ENCODE results near the gene ULK1.

The ULK1 gene

DNA sequence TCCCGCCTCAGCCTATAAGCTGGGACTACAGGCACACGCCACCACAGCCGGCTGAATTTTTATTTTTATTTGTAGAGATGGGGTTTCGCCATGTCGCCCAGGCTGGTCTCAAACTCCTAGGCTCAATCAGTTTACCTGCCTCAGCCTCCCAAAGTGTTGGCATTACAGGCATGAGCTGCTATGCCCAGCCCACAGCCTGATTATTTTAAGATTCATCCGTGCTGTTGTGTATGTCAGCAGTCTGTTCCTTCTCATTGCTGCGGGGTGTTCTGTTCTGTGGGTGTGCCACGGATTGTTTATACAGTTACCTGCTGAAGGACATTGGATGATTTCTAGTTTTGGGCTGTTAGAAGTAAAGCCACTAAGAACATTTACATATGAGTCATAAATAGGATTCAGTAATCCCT lies 45.7 kb downstream of the ULK1 start:
- Histone ChIP-seq H3K36me3 (replicated peaks in 1 of 2; ENCODE audit: control insufficient read depth in 2 of 2, insufficient read depth in 2 of 2, low read length in 2 of 2) (peaks cover 37 to 86% of the 10 kb centered on the region in 2 donors), H2BK5ac (ENCODE audit: low read length) (no peak overlapping the region), H2AFZ (ENCODE audit: low read length) (no peak overlapping the region)

DNA sequence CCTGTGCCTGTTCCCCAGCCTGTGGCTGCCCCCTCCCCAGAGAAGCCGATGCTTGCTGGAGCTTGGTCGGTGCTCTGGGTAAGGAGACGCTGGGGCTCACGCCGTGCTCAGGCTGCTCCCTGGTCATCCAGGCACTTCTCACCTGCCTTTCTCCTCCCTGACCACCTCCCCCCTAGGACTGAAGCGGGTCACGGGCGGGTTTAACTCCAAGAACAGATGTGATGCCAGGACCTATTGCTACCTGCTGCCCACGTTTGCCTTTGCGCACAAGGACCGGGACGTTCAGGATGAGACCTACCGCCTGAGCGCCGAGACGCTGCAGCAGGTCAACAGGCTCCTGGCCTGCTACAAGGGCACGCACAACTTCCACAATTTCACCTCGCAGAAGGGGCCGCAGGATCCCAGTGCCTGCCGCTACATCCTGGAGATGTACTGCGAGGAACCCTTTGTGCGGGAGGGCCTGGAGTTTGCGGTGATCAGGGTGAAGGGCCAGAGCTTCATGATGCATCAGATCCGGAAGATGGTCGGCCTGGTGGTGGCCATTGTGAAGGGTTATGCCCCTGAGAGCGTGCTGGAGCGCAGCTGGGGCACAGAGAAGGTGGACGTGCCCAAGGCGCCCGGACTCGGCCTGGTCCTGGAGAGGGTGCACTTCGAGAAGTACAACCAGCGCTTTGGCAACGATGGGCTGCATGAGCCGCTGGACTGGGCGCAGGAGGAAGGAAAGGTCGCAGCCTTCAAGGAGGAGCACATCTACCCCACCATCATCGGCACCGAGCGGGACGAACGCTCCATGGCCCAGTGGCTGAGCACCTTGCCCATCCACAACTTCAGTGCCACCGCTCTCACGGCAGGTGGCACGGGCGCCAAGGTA lies 46.9 kb downstream of the ULK1 start:
- H2BK120ac ChIP-seq (ENCODE audit: low read depth, low read length) = no peak overlapping the region
- peaks cover 38 to 77% of the 10 kb centered on the region in 2 donors for H3K36me3 ChIP-seq (replicated peaks in 1 of 2; ENCODE audit: control insufficient read depth in 2 of 2, insufficient read depth in 2 of 2, low read length in 2 of 2)
- no peak overlapping the region for H2AFZ ChIP-seq (ENCODE audit: low read length)
- H3K9me3 ChIP-seq (replicated peaks in 1 of 2; ENCODE audit: control insufficient read depth in 2 of 2, insufficient read depth in 1 of 2, low read depth in 1 of 2, low read length in 2 of 2) = peaks cover 0 to 4% of the 10 kb centered on the region in 2 donors
- no peaks in the 10 kb centered on the region for H3K4me1 ChIP-seq (ENCODE audit: control insufficient read depth in 2 of 2, insufficient read depth in 1 of 2, low read depth in 1 of 2, low read length in 2 of 2)
- H3K79me1 ChIP-seq (ENCODE audit: low read depth, low read length) = peaks cover 6% of the 10 kb centered on the region
- no peak overlapping the region for H3K18ac ChIP-seq (ENCODE audit: low read length)
- H3K4me3 ChIP-seq (ENCODE audit: low read length in 2 of 2) = peak overlapping the region in 1 of 2 donors; percentile 20
- no peak overlapping the region for H3K4ac ChIP-seq (ENCODE audit: low read length)
- no peak for DNase-seq (ENCODE audit: low spot score)
- no peak overlapping the region for H4K8ac ChIP-seq (ENCODE audit: low read depth, low read length)
- peak overlapping the region; percentile 73 for H3K23ac ChIP-seq (ENCODE audit: low read depth, low read length, poor library complexity)
- H2AK5ac ChIP-seq (ENCODE audit: low read depth, low read length) = no peak overlapping the region
- no peak overlapping the region for H2BK15ac ChIP-seq (ENCODE audit: low read length)
- no CpG with 5 or more reads among the region's 46 CpGs for WGBS, 2 donors (ENCODE audit: extremely low coverage in 2 of 2, insufficient read length in 2 of 2, insufficient replicate concordance in 1 of 2)
- H2BK5ac ChIP-seq (ENCODE audit: low read length) = peak overlapping the region; percentile 66
- no peak overlapping the region for H3K27ac ChIP-seq (replicated peaks; ENCODE audit: low read length)
- no peak overlapping the region for H4K91ac ChIP-seq (ENCODE audit: low read depth, low read length, poor library complexity)
- peak overlapping the region; percentile 21 for H3K9ac ChIP-seq (ENCODE audit: low read depth, low read length, poor library complexity)
- H3K4me2 ChIP-seq (ENCODE audit: insufficient read depth, low read length, poor library complexity, severe bottlenecking) = no peak overlapping the region
- H3K27me3 ChIP-seq (ENCODE audit: control insufficient read depth in 3 of 3, insufficient read depth in 3 of 3, low read depth in 1 of 3, low read length in 3 of 3) = peaks cover 0 to 2% (median 0%) of the 10 kb centered on the region in 3 experiments
- H2BK12ac ChIP-seq (ENCODE audit: low read length) = no peak overlapping the region
- H3K14ac ChIP-seq (ENCODE audit: low read length) = no peak overlapping the region

More for the DNA sequence above, 45.7 kb downstream of the ULK1 start:
- Histone ChIP-seq H3K4ac (ENCODE audit: low read length) (no peak overlapping the region), H4K91ac (ENCODE audit: low read depth, low read length, poor library complexity) (no peak overlapping the region), H3K9ac (ENCODE audit: low read depth, low read length, poor library complexity) (no peak overlapping the region), H3K4me1 (ENCODE audit: control insufficient read depth in 2 of 2, insufficient read depth in 1 of 2, low read depth in 1 of 2, low read length in 2 of 2) (no peaks in the 10 kb centered on the region), H3K14ac (ENCODE audit: low read length) (no peak overlapping the region), H2BK15ac (ENCODE audit: low read length) (no peak overlapping the region), H3K27ac (replicated peaks; ENCODE audit: low read length) (no peak overlapping the region), H3K4me2 (ENCODE audit: insufficient read depth, low read length, poor library complexity, severe bottlenecking) (no peak overlapping the region), H3K18ac (ENCODE audit: low read length) (no peak overlapping the region), H3K23ac (ENCODE audit: low read depth, low read length, poor library complexity) (no peak overlapping the region), H2BK12ac (ENCODE audit: low read length) (no peak overlapping the region), H3K4me3 (ENCODE audit: low read length in 2 of 2) (no peak overlapping the region), H3K27me3 (ENCODE audit: control insufficient read depth in 3 of 3, insufficient read depth in 3 of 3, low read depth in 1 of 3, low read length in 3 of 3) (peaks cover 0 to 2% (median 0%) of the 10 kb centered on the region in 3 experiments), H3K79me1 (ENCODE audit: low read depth, low read length) (peaks cover 6% of the 10 kb centered on the region), H2AK5ac (ENCODE audit: low read depth, low read length) (no peak overlapping the region), H4K8ac (ENCODE audit: low read depth, low read length) (no peak overlapping the region), H3K9me3 (replicated peaks in 1 of 2; ENCODE audit: control insufficient read depth in 2 of 2, insufficient read depth in 1 of 2, low read depth in 1 of 2, low read length in 2 of 2) (peaks cover 0 to 4% of the 10 kb centered on the region in 2 donors), H2BK120ac (ENCODE audit: low read depth, low read length) (no peak overlapping the region)
- WGBS, 2 donors (ENCODE audit: extremely low coverage in 2 of 2, insufficient read length in 2 of 2, insufficient replicate concordance in 1 of 2) = no CpG with 5 or more reads among the region's 8 CpGs
- no peak for DNase-seq (ENCODE audit: low spot score)

DNA sequence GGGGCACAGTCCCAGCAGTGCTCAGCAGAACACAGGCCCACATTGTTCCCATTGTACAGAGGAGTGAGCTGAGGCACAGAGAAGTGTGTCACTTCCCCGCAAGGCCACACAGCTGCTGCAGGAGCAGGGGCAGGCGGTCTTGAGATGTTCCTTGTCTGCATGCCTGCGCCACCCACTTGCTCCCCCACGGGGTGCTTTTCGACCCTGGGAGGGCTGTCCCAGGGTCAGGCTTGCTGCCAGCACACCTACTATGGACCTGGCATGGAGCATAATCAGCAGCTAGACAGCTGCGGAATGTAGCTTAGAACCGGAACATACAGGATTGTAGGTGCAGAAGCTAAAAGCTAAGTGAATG lies 47.5 kb downstream of the ULK1 start:
- Histone ChIP-seq H2AFZ (ENCODE audit: low read length) (no peak overlapping the region), H3K18ac (ENCODE audit: low read length) (no peak overlapping the region), H3K23ac (ENCODE audit: low read depth, low read length, poor library complexity) (peak overlapping the region; percentile 73), H3K9me3 (replicated peaks in 1 of 2; ENCODE audit: control insufficient read depth in 2 of 2, insufficient read depth in 1 of 2, low read depth in 1 of 2, low read length in 2 of 2) (peaks cover 0 to 4% of the 10 kb centered on the region in 2 donors), H3K14ac (ENCODE audit: low read length) (no peak overlapping the region), H3K4me1 (ENCODE audit: control insufficient read depth in 2 of 2, insufficient read depth in 1 of 2, low read depth in 1 of 2, low read length in 2 of 2) (no peaks in the 10 kb centered on the region), H3K27ac (replicated peaks; ENCODE audit: low read length) (no peak overlapping the region), H3K9ac (ENCODE audit: low read depth, low read length, poor library complexity) (no peak overlapping the region), H4K91ac (ENCODE audit: low read depth, low read length, poor library complexity) (no peak overlapping the region), H3K4me3 (ENCODE audit: low read length in 2 of 2) (peak overlapping the region in 1 of 2 donors; percentile 20), H3K79me1 (ENCODE audit: low read depth, low read length) (peaks cover 6% of the 10 kb centered on the region), H4K8ac (ENCODE audit: low read depth, low read length) (no peak overlapping the region), H3K36me3 (replicated peaks in 1 of 2; ENCODE audit: control insufficient read depth in 2 of 2, insufficient read depth in 2 of 2, low read length in 2 of 2) (peaks cover 36 to 71% of the 10 kb centered on the region in 2 donors), H2BK15ac (ENCODE audit: low read length) (no peak overlapping the region), H3K27me3 (ENCODE audit: control insufficient read depth in 3 of 3, insufficient read depth in 3 of 3, low read depth in 1 of 3, low read length in 3 of 3) (peaks cover 0 to 2% (median 0%) of the 10 kb centered on the region in 3 experiments), H3K4ac (ENCODE audit: low read length) (no peak overlapping the region), H2BK120ac (ENCODE audit: low read depth, low read length) (no peak overlapping the region), H2AK5ac (ENCODE audit: low read depth, low read length) (no peak overlapping the region), H2BK5ac (ENCODE audit: low read length) (peak overlapping the region; percentile 66), H3K4me2 (ENCODE audit: insufficient read depth, low read length, poor library complexity, severe bottlenecking) (no peak overlapping the region), H2BK12ac (ENCODE audit: low read length) (no peak overlapping the region)
- no CpG with 5 or more reads among the region's 7 CpGs for WGBS, 2 donors (ENCODE audit: extremely low coverage in 2 of 2, insufficient read length in 2 of 2, insufficient replicate concordance in 1 of 2)
- no peak for DNase-seq (ENCODE audit: low spot score)

DNA sequence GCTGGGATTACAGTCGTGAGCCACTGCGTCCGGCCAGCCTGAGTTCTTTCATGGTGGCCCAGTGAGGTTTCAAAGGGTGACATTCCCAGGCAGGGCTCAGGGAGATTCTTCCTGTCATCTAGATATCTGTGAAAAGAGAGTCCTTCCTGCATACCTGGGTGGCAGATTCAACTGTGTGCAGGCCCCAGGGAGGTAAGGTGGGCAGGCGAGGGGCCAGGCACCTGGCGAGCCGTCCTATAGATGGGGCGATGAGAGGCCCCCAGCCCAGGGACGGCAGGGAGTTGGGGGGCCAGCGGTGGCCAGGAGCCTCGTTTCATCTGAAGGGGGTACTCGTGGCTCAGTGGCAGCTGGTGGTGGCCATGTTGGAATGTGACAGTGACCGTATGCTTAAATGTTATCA lies 48.2 kb downstream of the ULK1 start:
- Histone ChIP-seq H3K9ac (ENCODE audit: low read depth, low read length, poor library complexity) (no peak overlapping the region), H3K18ac (ENCODE audit: low read length) (no peak overlapping the region), H4K91ac (ENCODE audit: low read depth, low read length, poor library complexity) (no peak overlapping the region), H3K79me1 (ENCODE audit: low read depth, low read length) (peaks cover 6% of the 10 kb centered on the region), H2AK5ac (ENCODE audit: low read depth, low read length) (no peak overlapping the region), H2BK120ac (ENCODE audit: low read depth, low read length) (no peak overlapping the region), H2AFZ (ENCODE audit: low read length) (no peak overlapping the region), H3K27me3 (ENCODE audit: control insufficient read depth in 3 of 3, insufficient read depth in 3 of 3, low read depth in 1 of 3, low read length in 3 of 3) (peaks cover 0 to 2% (median 0%) of the 10 kb centered on the region in 3 experiments), H2BK5ac (ENCODE audit: low read length) (no peak overlapping the region), H3K9me3 (replicated peaks in 1 of 2; ENCODE audit: control insufficient read depth in 2 of 2, insufficient read depth in 1 of 2, low read depth in 1 of 2, low read length in 2 of 2) (peaks cover 0 to 4% of the 10 kb centered on the region in 2 donors), H3K4me1 (ENCODE audit: control insufficient read depth in 2 of 2, insufficient read depth in 1 of 2, low read depth in 1 of 2, low read length in 2 of 2) (peaks cover 0 to 2% of the 10 kb centered on the region in 2 donors), H2BK15ac (ENCODE audit: low read length) (no peak overlapping the region), H3K36me3 (replicated peaks in 1 of 2; ENCODE audit: control insufficient read depth in 2 of 2, insufficient read depth in 2 of 2, low read length in 2 of 2) (peaks cover 36 to 67% of the 10 kb centered on the region in 2 donors), H3K14ac (ENCODE audit: low read length) (no peak overlapping the region), H3K23ac (ENCODE audit: low read depth, low read length, poor library complexity) (no peak overlapping the region), H2BK12ac (ENCODE audit: low read length) (no peak overlapping the region), H3K4ac (ENCODE audit: low read length) (no peak overlapping the region), H3K4me2 (ENCODE audit: insufficient read depth, low read length, poor library complexity, severe bottlenecking) (no peak overlapping the region), H3K4me3 (ENCODE audit: low read length in 2 of 2) (no peak overlapping the region), H3K27ac (replicated peaks; ENCODE audit: low read length) (no peak overlapping the region), H4K8ac (ENCODE audit: low read depth, low read length) (no peak overlapping the region)
- WGBS, 2 donors (ENCODE audit: extremely low coverage in 2 of 2, insufficient read length in 2 of 2, insufficient replicate concordance in 1 of 2) = no CpG with 5 or more reads among the region's 12 CpGs
- DNase-seq (ENCODE audit: low spot score) = no peak
